ENCODE results near the gene ZSCAN2. TPM values are rescaled to one million over a fixed set of nuclear protein-coding genes. Genes with fewer than 3 reads are reported as not detected.
"Not testable (repeated sequence)": the region's sequence is repeated elsewhere in the genome, so short reads cannot be mapped to it uniquely, and the experiment has no call there.

The ZSCAN2 gene
- total RNA-seq: 1 to 10 TPM; 4.1 to 6.7 TPM
- 1 to 10 TPM; 1.3 to 7.1 TPM for polyA plus RNA-seq
- long read RNA-seq, donor 1, partial matches to known transcripts: 0 of 3 reads
- long read RNA-seq, donor 1, other reads (novel, unspliced or antisense): 2 of 3 reads
- long read RNA-seq, donor 2, partial matches to known transcripts: 0 of 3 reads
- long read RNA-seq, donor 2, other reads (novel, unspliced or antisense): 1 of 3 reads

- intact Hi-C loops (cut with DNase I): loop anchor here in 1 of 2 donors (1.0 kb wide), 1 partner anchor 37 kb away; no protein-coding TSS in a partner anchor
- Histone ChIP-seq H3K9me3 (ENCODE audit: control insufficient read depth, low read length) (no peaks in the 10 kb centered on the region), H3K27ac (ENCODE audit: low read depth in 1 of 2, low read length in 2 of 2) (peak within 1 kb of the TSS in 1 of 2 donors; percentile 18), H3K4me1 (ENCODE audit: control insufficient read depth in 1 of 2, insufficient read depth in 2 of 2, low read length in 2 of 2) (no peaks in the 10 kb centered on the region), H3K4me3 (ENCODE audit: low read length in 2 of 2) (peak within 1 kb of the TSS; percentile 79 to 91), H3K27me3 (ENCODE audit: control insufficient read depth in 1 of 2, insufficient read depth in 2 of 2, low read length in 1 of 2) (no peaks in the 10 kb centered on the region), H3K36me3 (ENCODE audit: control insufficient read depth in 1 of 2, insufficient read depth in 2 of 2, low read length in 1 of 2) (no peaks in the 10 kb centered on the region)
- DNase-seq (peak; percentile 98), ATAC-seq (ENCODE audit: low FRiP score) (peak; percentile 98)
- 0% methylated on average over 54 to 68 of the region's 68 CpGs for WGBS, 2 donors
Observed at GRCh38 chr15:84600687-84601554, at the start of gene ZSCAN2. TSS of gene ZSCAN2 (plus strand) at chr15:84601009. CDS start at chr15:84603928, 2,919 bp downstream.

GRCh38 chr15:84551624-84552023 lies 49.2 kb upstream of the ZSCAN2 start:
- H3K9me3 ChIP-seq (ENCODE audit: control insufficient read depth, low read length); intact Hi-C loops (cut with DNase I); DNase-seq; H3K36me3 ChIP-seq (ENCODE audit: control insufficient read depth in 1 of 2, insufficient read depth in 2 of 2, low read length in 1 of 2); H3K27ac ChIP-seq (ENCODE audit: low read depth in 1 of 2, low read length in 2 of 2); H3K4me3 ChIP-seq (ENCODE audit: low read length in 2 of 2); ATAC-seq (ENCODE audit: low FRiP score); H3K27me3 ChIP-seq (ENCODE audit: control insufficient read depth in 1 of 2, insufficient read depth in 2 of 2, low read length in 1 of 2); H3K4me1 ChIP-seq (ENCODE audit: control insufficient read depth in 1 of 2, insufficient read depth in 2 of 2, low read length in 2 of 2): not testable (repeated sequence)
- 100% methylated on average over 2 of the region's 2 CpGs for WGBS, 2 donors

- 97 to 100% methylated on average over 1 of the region's 1 CpG for WGBS, 2 donors
- intact Hi-C loops (cut with DNase I): no loop called here
Observed at GRCh38 chr15:84552896-84553295, 47.9 kb upstream of the ZSCAN2 start.

GRCh38 chr15:84556690-84557089 lies 44.1 kb upstream of the ZSCAN2 start:
- WGBS, 2 donors: 99 to 100% methylated on average over 3 of the region's 3 CpGs
- intact Hi-C loops (cut with DNase I); DNase-seq; H3K27ac ChIP-seq (ENCODE audit: low read depth in 1 of 2, low read length in 2 of 2); H3K36me3 ChIP-seq (ENCODE audit: control insufficient read depth in 1 of 2, insufficient read depth in 2 of 2, low read length in 1 of 2); H3K4me1 ChIP-seq (ENCODE audit: control insufficient read depth in 1 of 2, insufficient read depth in 2 of 2, low read length in 2 of 2); H3K9me3 ChIP-seq (ENCODE audit: control insufficient read depth, low read length); H3K4me3 ChIP-seq (ENCODE audit: low read length in 2 of 2); ATAC-seq (ENCODE audit: low FRiP score); H3K27me3 ChIP-seq (ENCODE audit: control insufficient read depth in 1 of 2, insufficient read depth in 2 of 2, low read length in 1 of 2): not testable (repeated sequence)

More at GRCh38 chr15:84552896-84553295, 47.9 kb upstream of the ZSCAN2 start:
- ATAC-seq (ENCODE audit: low FRiP score): no peak
- Histone ChIP-seq H3K9me3 (ENCODE audit: control insufficient read depth, low read length) (no peaks in the 10 kb centered on the region), H3K4me1 (ENCODE audit: control insufficient read depth in 1 of 2, insufficient read depth in 2 of 2, low read length in 2 of 2) (no peaks in the 10 kb centered on the region), H3K36me3 (ENCODE audit: control insufficient read depth in 1 of 2, insufficient read depth in 2 of 2, low read length in 1 of 2) (peaks cover 0 to 6% of the 10 kb centered on the region in 2 donors), H3K27me3 (ENCODE audit: control insufficient read depth in 1 of 2, insufficient read depth in 2 of 2, low read length in 1 of 2) (no peaks in the 10 kb centered on the region), H3K4me3 (ENCODE audit: low read length in 2 of 2) (no peak overlapping the region), H3K27ac (ENCODE audit: low read depth in 1 of 2, low read length in 2 of 2) (no peak overlapping the region)
- DNase-seq: no peak

- 85 to 89% methylated on average over 6 of the region's 6 CpGs for WGBS, 2 donors
- H3K9me3 ChIP-seq (ENCODE audit: control insufficient read depth, low read length); intact Hi-C loops (cut with DNase I); H3K27me3 ChIP-seq (ENCODE audit: control insufficient read depth in 1 of 2, insufficient read depth in 2 of 2, low read length in 1 of 2); DNase-seq; H3K27ac ChIP-seq (ENCODE audit: low read depth in 1 of 2, low read length in 2 of 2); H3K4me1 ChIP-seq (ENCODE audit: control insufficient read depth in 1 of 2, insufficient read depth in 2 of 2, low read length in 2 of 2); H3K36me3 ChIP-seq (ENCODE audit: control insufficient read depth in 1 of 2, insufficient read depth in 2 of 2, low read length in 1 of 2); H3K4me3 ChIP-seq (ENCODE audit: low read length in 2 of 2); ATAC-seq (ENCODE audit: low FRiP score): not testable (repeated sequence)
Observed at GRCh38 chr15:84568021-84568420, 32.8 kb upstream of the ZSCAN2 start.

GRCh38 chr15:84570164-84570735 lies 30.6 kb upstream of the ZSCAN2 start:
- no peaks in the 10 kb centered on the region for H3K27me3 ChIP-seq (ENCODE audit: control insufficient read depth in 1 of 2, insufficient read depth in 2 of 2, low read length in 1 of 2)
- H3K4me1 ChIP-seq (ENCODE audit: control insufficient read depth in 1 of 2, insufficient read depth in 2 of 2, low read length in 2 of 2): no peaks in the 10 kb centered on the region
- no peaks in the 10 kb centered on the region for H3K9me3 ChIP-seq (ENCODE audit: control insufficient read depth, low read length)
- peak overlapping the region; percentile 66 to 81 for H3K4me3 ChIP-seq (ENCODE audit: low read length in 2 of 2)
- 0 to 1% methylated on average over 44 to 52 of the region's 52 CpGs for WGBS, 2 donors
- intact Hi-C loops (cut with DNase I): no loop called here
- peak overlapping the region; percentile 90 to 91 for H3K27ac ChIP-seq (ENCODE audit: low read depth in 1 of 2, low read length in 2 of 2)
- DNase-seq: peak; percentile 80 to 87
- peak; percentile 82 for ATAC-seq (ENCODE audit: low FRiP score)
- peaks cover 0 to 2% of the 10 kb centered on the region in 2 donors for H3K36me3 ChIP-seq (ENCODE audit: control insufficient read depth in 1 of 2, insufficient read depth in 2 of 2, low read length in 1 of 2)

GRCh38 chr15:84572231-84572630 lies 28.6 kb upstream of the ZSCAN2 start:
- Histone ChIP-seq H3K27ac (ENCODE audit: low read depth in 1 of 2, low read length in 2 of 2) (peak overlapping the region in 1 of 2 donors; percentile 38), H3K9me3 (ENCODE audit: control insufficient read depth, low read length) (no peaks in the 10 kb centered on the region), H3K27me3 (ENCODE audit: control insufficient read depth in 1 of 2, insufficient read depth in 2 of 2, low read length in 1 of 2) (no peaks in the 10 kb centered on the region), H3K36me3 (ENCODE audit: control insufficient read depth in 1 of 2, insufficient read depth in 2 of 2, low read length in 1 of 2) (peaks cover 0 to 2% of the 10 kb centered on the region in 2 donors), H3K4me1 (ENCODE audit: control insufficient read depth in 1 of 2, insufficient read depth in 2 of 2, low read length in 2 of 2) (no peaks in the 10 kb centered on the region), H3K4me3 (ENCODE audit: low read length in 2 of 2) (no peak overlapping the region)
- DNase-seq: no peak
- ATAC-seq (ENCODE audit: low FRiP score): no peak
- 83 to 85% methylated on average over 4 of the region's 4 CpGs for WGBS, 2 donors
- intact Hi-C loops (cut with DNase I): no loop called here

GRCh38 chr15:84575493-84575892 lies 25.3 kb upstream of the ZSCAN2 start:
- Histone ChIP-seq H3K9me3 (ENCODE audit: control insufficient read depth, low read length) (no peaks in the 10 kb centered on the region), H3K36me3 (ENCODE audit: control insufficient read depth in 1 of 2, insufficient read depth in 2 of 2, low read length in 1 of 2) (peaks cover 0 to 2% of the 10 kb centered on the region in 2 donors), H3K4me1 (ENCODE audit: control insufficient read depth in 1 of 2, insufficient read depth in 2 of 2, low read length in 2 of 2) (no peaks in the 10 kb centered on the region), H3K4me3 (ENCODE audit: low read length in 2 of 2) (no peak overlapping the region), H3K27me3 (ENCODE audit: control insufficient read depth in 1 of 2, insufficient read depth in 2 of 2, low read length in 1 of 2) (no peaks in the 10 kb centered on the region), H3K27ac (ENCODE audit: low read depth in 1 of 2, low read length in 2 of 2) (no peak overlapping the region)
- intact Hi-C loops (cut with DNase I): no loop called here
- ATAC-seq (ENCODE audit: low FRiP score) (no peak), DNase-seq (no peak)
- WGBS, 2 donors: 76 to 84% methylated on average over 4 of the region's 4 CpGs
